KMS-11 (cell line): ENCODE data around the gene C16orf89.
"Not testable (repeated sequence)": the region's sequence is repeated elsewhere in the genome, so short reads cannot be mapped to it uniquely, and the experiment has no call there.

ENCODE experiments used
- H2AFZ ChIP-seq: fragments of 200-600 bp; sonication (generic); 2 replicates; pipeline ENCODE4 v1.6.1; 2016; ENCODE audit warnings: antibody characterized with exemption, mixed run types, low read depth
- H3K27ac ChIP-seq: fragments of 200-600 bp; sonication (generic); 2 replicates; pipeline ENCODE4 v1.6.1; 2016; ENCODE audit warnings: mild to moderate bottlenecking, mixed run types
- H3K27me3 ChIP-seq: fragments of 200-600 bp; sonication (generic); 2 replicates; pipeline ENCODE4 v1.6.1; 2017; ENCODE audit warnings: mild to moderate bottlenecking, low read depth, mixed run types, moderate library complexity; ENCODE audit not compliant: insufficient read depth
- H3K36me3 ChIP-seq: fragments of 200-600 bp; sonication (generic); 2 replicates; pipeline ENCODE4 v1.6.1; 2017; ENCODE audit warnings: mild to moderate bottlenecking, mixed run types; ENCODE audit not compliant: insufficient read depth
- H3K4me1 ChIP-seq: fragments of 200-600 bp; sonication (generic); 2 replicates; pipeline ENCODE4 v1.6.1; 2016; ENCODE audit warnings: mild to moderate bottlenecking, low read depth, mixed run types; ENCODE audit not compliant: poor library complexity, severe bottlenecking
- H3K4me2 ChIP-seq: fragments of 200-600 bp; sonication (generic); 2 replicates; pipeline ENCODE4 v1.7.0; 2016; ENCODE audit warnings: mild to moderate bottlenecking, mixed run types
- H3K4me3 ChIP-seq: fragments of 200-600 bp; sonication (generic); IDR thresholded peaks from 2 replicates; pipeline ENCODE4 v1.6.1; 2017; ENCODE audit warnings: low read depth, low read length, mixed read lengths; ENCODE audit not compliant: insufficient read depth
- H3K79me2 ChIP-seq: fragments of 200-600 bp; sonication (generic); 2 replicates; pipeline ENCODE4 v1.6.1; 2016; ENCODE audit warnings: low read depth, mixed run types; ENCODE audit not compliant: insufficient read depth
- H3K9ac ChIP-seq: fragments of 200-600 bp; sonication (generic); 2 replicates; pipeline ENCODE4 v1.6.1; 2016; ENCODE audit warnings: mild to moderate bottlenecking, mixed run types
- H4K20me1 ChIP-seq: fragments of 200-600 bp; sonication (generic); 2 replicates; pipeline ENCODE4 v1.6.1; 2016; ENCODE audit warnings: mild to moderate bottlenecking, mixed run types; ENCODE audit not compliant: insufficient read depth
- TF ChIP-seq, protein P1 (sequence below): fragments of 200-600 bp; sonication (generic); conservative IDR thresholded peaks from 2 replicates; pipeline ENCODE4 v1.6.1; 2017; ENCODE audit warnings: low read depth, mild to moderate bottlenecking, antibody characterized with exemption, low read length, moderate library complexity, mixed read lengths

The C16orf89 gene

DNA sequence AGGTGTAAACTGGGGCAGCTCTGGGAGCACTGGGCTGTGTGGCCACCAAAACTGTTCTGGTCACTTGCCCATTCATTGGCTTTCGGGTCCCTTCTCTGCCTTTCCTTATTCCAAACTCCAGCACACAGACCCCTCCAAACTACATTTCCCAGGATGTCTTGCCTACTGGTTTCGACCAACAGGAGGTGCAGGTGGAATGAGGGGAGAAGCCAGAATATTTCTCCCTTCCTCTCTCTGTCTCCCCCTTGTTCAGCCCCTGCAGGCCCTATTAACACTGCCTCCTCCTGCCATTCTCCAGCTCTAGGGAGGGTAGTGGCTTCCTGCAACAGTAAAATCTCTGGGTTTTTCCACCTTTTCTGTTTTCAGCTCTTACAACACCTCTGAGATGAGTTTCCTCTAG lies 18.8 kb downstream of the C16orf89 start:
- no peak overlapping the region for H3K4me3 ChIP-seq
- H3K27ac ChIP-seq, result no peak overlapping the region
- peak overlapping the region; percentile 48 for H3K4me2 ChIP-seq

DNA sequence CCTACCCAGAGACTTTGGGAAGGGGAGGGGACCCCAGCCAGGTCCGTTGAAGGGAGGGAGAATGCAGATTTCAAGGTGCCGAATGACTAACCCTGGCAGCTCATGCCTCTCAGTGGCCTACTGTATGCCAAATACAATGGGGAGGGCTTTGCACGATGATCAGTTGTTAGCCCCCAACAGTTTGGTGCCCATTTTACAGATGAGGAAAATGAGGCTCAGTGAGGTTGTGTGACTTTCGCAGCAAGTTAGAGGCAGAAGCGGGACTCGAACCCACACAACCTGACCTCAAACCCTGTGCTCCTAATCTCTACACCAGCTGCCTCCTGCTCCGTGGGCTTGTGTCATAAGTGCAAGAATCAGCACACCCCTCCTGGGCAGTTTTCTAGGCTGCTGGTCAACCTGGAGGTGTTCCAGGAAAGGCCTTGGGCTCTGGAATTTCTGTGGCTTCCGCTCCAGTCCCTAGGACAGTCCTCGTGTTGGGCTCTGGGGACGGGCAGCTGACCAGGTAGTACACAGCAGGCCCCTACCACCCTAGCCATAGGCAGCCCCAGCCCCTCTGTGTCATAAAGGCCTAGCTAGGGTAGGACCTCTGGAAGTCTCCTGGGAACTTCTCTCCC lies 20.1 kb downstream of the C16orf89 start:
- no peak overlapping the region for H3K27ac ChIP-seq
- no peaks in the 10 kb centered on the region for H3K79me2 ChIP-seq
- no peaks in the 10 kb centered on the region for H3K36me3 ChIP-seq
- no peak overlapping the region for H2AFZ ChIP-seq
- no peaks in the 10 kb centered on the region for H3K27me3 ChIP-seq
- H3K9ac ChIP-seq, result no peak overlapping the region
- peaks cover 40% of the 10 kb centered on the region for H3K4me1 ChIP-seq
- H3K4me2 ChIP-seq, result no peak overlapping the region
- H4K20me1 ChIP-seq, result no peaks in the 10 kb centered on the region
- H3K4me3 ChIP-seq, result no peak overlapping the region
- TF ChIP-seq, protein P1, sequence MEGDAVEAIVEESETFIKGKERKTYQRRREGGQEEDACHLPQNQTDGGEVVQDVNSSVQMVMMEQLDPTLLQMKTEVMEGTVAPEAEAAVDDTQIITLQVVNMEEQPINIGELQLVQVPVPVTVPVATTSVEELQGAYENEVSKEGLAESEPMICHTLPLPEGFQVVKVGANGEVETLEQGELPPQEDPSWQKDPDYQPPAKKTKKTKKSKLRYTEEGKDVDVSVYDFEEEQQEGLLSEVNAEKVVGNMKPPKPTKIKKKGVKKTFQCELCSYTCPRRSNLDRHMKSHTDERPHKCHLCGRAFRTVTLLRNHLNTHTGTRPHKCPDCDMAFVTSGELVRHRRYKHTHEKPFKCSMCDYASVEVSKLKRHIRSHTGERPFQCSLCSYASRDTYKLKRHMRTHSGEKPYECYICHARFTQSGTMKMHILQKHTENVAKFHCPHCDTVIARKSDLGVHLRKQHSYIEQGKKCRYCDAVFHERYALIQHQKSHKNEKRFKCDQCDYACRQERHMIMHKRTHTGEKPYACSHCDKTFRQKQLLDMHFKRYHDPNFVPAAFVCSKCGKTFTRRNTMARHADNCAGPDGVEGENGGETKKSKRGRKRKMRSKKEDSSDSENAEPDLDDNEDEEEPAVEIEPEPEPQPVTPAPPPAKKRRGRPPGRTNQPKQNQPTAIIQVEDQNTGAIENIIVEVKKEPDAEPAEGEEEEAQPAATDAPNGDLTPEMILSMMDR, result no peak

More for the DNA sequence above, 18.8 kb downstream of the C16orf89 start:
- H4K20me1 ChIP-seq, result no peaks in the 10 kb centered on the region
- peaks cover 27% of the 10 kb centered on the region for H3K4me1 ChIP-seq
- H3K36me3 ChIP-seq, result no peaks in the 10 kb centered on the region
- no peak overlapping the region for H3K9ac ChIP-seq
- H3K27me3 ChIP-seq, result no peaks in the 10 kb centered on the region
- no peaks in the 10 kb centered on the region for H3K79me2 ChIP-seq
- H2AFZ ChIP-seq, result no peak overlapping the region
- TF ChIP-seq, protein P1, result no peak

DNA sequence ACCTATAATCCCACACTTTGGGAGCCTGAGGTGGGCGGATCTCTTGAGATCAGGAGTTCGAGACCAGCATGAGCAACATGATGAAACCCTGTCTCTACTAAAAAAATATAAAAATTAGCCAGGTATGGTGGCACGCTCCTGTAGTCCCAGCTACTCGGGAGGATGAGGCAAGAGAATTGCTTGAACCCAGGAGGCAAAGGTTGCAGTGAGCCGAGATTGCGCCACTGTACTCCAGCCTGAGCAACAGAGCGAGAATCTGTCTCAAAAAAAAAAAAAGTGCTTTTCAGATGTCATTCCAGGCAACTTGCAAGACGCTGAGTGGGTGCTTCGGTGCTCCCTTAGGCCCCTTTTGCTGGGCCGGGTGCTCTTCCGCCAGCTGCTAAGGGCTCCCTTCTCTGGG lies 21.2 kb downstream of the C16orf89 start:
- not testable (repeated sequence) for H3K36me3 ChIP-seq, H3K27ac ChIP-seq, H3K79me2 ChIP-seq, H2AFZ ChIP-seq, H3K9ac ChIP-seq, H3K4me2 ChIP-seq, H4K20me1 ChIP-seq, H3K4me3 ChIP-seq, H3K27me3 ChIP-seq
- H3K4me1 ChIP-seq, result peaks cover 46% of the 10 kb centered on the region

DNA sequence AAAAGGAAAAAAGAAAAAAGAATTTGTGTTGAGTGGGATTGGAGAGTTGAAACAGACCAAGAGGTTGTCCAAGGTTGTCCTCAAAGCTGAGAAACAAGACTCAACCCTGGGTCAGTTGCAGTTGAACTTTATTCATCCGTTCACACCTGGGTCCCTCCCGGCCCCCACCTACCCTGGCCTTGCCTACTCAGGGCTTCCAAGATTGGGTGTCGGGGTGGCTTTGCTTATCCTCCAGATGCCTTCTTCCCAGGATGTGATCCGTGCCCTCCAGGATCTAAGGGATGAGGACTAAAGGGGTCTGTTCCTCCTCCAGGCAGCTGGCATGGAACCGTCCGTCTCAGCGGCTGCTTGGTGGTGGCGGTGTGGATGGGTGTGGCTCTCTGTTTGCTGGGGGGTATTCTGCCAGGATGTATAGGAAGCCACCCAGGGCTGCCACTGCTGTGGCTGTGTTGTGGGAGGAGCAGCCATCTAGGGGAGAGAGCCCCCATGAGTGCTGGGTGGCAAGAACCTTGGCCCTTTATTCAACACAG lies 21.7 kb downstream of the C16orf89 start:
- H2AFZ ChIP-seq, result no peak overlapping the region

More for the DNA sequence above, 21.7 kb downstream of the C16orf89 start:
- no peak overlapping the region for H3K27ac ChIP-seq
- no peaks in the 10 kb centered on the region for H3K79me2 ChIP-seq
- no peaks in the 10 kb centered on the region for H4K20me1 ChIP-seq
- H3K4me2 ChIP-seq, result no peak overlapping the region
- H3K27me3 ChIP-seq, result no peaks in the 10 kb centered on the region
- no peak overlapping the region for H3K4me3 ChIP-seq
- no peak overlapping the region for H3K9ac ChIP-seq
- H3K4me1 ChIP-seq, result peaks cover 46% of the 10 kb centered on the region
- TF ChIP-seq, protein P1, result no peak
- H3K36me3 ChIP-seq, result no peaks in the 10 kb centered on the region
